KMS-11 (cell line): ENCODE measurements around the gene TMEM221.

Source experiments
- H2AFZ ChIP-seq: fragments of 200-600 bp; sonication (generic); 2 replicates; pipeline ENCODE4 v1.6.1; 2016; ENCODE audit warnings: antibody characterized with exemption, mixed run types, low read depth
- H3K27ac ChIP-seq: fragments of 200-600 bp; sonication (generic); 2 replicates; pipeline ENCODE4 v1.6.1; 2016; ENCODE audit warnings: mild to moderate bottlenecking, mixed run types
- H3K27me3 ChIP-seq: fragments of 200-600 bp; sonication (generic); 2 replicates; pipeline ENCODE4 v1.6.1; 2017; ENCODE audit warnings: mild to moderate bottlenecking, low read depth, mixed run types, moderate library complexity; ENCODE audit not compliant: insufficient read depth
- H3K36me3 ChIP-seq: fragments of 200-600 bp; sonication (generic); 2 replicates; pipeline ENCODE4 v1.6.1; 2017; ENCODE audit warnings: mild to moderate bottlenecking, mixed run types; ENCODE audit not compliant: insufficient read depth
- H3K4me1 ChIP-seq: fragments of 200-600 bp; sonication (generic); 2 replicates; pipeline ENCODE4 v1.6.1; 2016; ENCODE audit warnings: mild to moderate bottlenecking, low read depth, mixed run types; ENCODE audit not compliant: poor library complexity, severe bottlenecking
- H3K4me2 ChIP-seq: fragments of 200-600 bp; sonication (generic); 2 replicates; pipeline ENCODE4 v1.7.0; 2016; ENCODE audit warnings: mild to moderate bottlenecking, mixed run types
- H3K4me3 ChIP-seq: fragments of 200-600 bp; sonication (generic); IDR thresholded peaks from 2 replicates; pipeline ENCODE4 v1.6.1; 2017; ENCODE audit warnings: low read depth, low read length, mixed read lengths; ENCODE audit not compliant: insufficient read depth
- H3K79me2 ChIP-seq: fragments of 200-600 bp; sonication (generic); 2 replicates; pipeline ENCODE4 v1.6.1; 2016; ENCODE audit warnings: low read depth, mixed run types; ENCODE audit not compliant: insufficient read depth
- H3K9ac ChIP-seq: fragments of 200-600 bp; sonication (generic); 2 replicates; pipeline ENCODE4 v1.6.1; 2016; ENCODE audit warnings: mild to moderate bottlenecking, mixed run types
- H4K20me1 ChIP-seq: fragments of 200-600 bp; sonication (generic); 2 replicates; pipeline ENCODE4 v1.6.1; 2016; ENCODE audit warnings: mild to moderate bottlenecking, mixed run types; ENCODE audit not compliant: insufficient read depth
- TF ChIP-seq, protein P1 (sequence below): fragments of 200-600 bp; sonication (generic); conservative IDR thresholded peaks from 2 replicates; pipeline ENCODE4 v1.6.1; 2017; ENCODE audit warnings: low read depth, mild to moderate bottlenecking, antibody characterized with exemption, low read length, moderate library complexity, mixed read lengths

The TMEM221 gene

GRCh38 chr19:17460372-17461230 lies 12.1 kb upstream of the TMEM221 start, which contains the start of gene NXNL1:
Gene NXNL1, minus strand, starts transcription at chr19:17460926. Its CDS starts 57 bp downstream, at chr19:17460869.
- Histone ChIP-seq H3K27me3 (peaks cover 6% of the 10 kb centered on the region), H3K9ac (no peak within 1 kb of the TSS), H3K4me3 (no peak within 1 kb of the TSS), H3K4me1 (peaks cover 10% of the 10 kb centered on the region), H3K79me2 (no peaks in the 10 kb centered on the region), H3K36me3 (no peaks in the 10 kb centered on the region), H3K27ac (no peak within 1 kb of the TSS), H3K4me2 (no peak within 1 kb of the TSS), H4K20me1 (no peaks in the 10 kb centered on the region), H2AFZ (no peak within 1 kb of the TSS)
- TF ChIP-seq, protein P1, sequence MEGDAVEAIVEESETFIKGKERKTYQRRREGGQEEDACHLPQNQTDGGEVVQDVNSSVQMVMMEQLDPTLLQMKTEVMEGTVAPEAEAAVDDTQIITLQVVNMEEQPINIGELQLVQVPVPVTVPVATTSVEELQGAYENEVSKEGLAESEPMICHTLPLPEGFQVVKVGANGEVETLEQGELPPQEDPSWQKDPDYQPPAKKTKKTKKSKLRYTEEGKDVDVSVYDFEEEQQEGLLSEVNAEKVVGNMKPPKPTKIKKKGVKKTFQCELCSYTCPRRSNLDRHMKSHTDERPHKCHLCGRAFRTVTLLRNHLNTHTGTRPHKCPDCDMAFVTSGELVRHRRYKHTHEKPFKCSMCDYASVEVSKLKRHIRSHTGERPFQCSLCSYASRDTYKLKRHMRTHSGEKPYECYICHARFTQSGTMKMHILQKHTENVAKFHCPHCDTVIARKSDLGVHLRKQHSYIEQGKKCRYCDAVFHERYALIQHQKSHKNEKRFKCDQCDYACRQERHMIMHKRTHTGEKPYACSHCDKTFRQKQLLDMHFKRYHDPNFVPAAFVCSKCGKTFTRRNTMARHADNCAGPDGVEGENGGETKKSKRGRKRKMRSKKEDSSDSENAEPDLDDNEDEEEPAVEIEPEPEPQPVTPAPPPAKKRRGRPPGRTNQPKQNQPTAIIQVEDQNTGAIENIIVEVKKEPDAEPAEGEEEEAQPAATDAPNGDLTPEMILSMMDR = no peak

DNA sequence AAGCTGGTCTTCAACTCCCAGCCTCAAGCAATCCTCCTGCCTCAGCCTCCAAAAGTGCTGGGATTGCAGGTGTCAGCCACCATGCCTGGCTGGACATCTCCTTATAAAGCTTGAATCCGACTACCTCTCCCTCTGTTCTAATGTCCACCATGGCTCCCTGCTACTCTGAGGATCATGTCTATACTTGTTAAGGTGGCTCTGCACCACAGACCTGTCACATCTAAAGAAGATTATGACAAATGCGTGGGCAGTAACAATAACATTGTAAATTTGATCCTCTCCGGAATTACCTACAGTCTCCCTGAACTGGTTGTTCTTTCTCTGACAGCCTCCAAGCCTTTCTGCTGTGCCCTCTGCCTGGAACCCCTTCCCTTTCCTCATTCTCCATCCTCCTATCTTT lies 10.5 kb upstream of the TMEM221 start:
- TF ChIP-seq, protein P1 = no peak
- H2AFZ ChIP-seq = no peak overlapping the region
- H3K4me2 ChIP-seq = no peak overlapping the region
- H3K79me2 ChIP-seq = no peaks in the 10 kb centered on the region
- no peak overlapping the region for H3K4me3 ChIP-seq
- H4K20me1 ChIP-seq = no peaks in the 10 kb centered on the region
- peaks cover 12% of the 10 kb centered on the region for H3K27me3 ChIP-seq
- no peak overlapping the region for H3K9ac ChIP-seq
- peaks cover 9% of the 10 kb centered on the region for H3K4me1 ChIP-seq
- no peak overlapping the region for H3K27ac ChIP-seq
- no peaks in the 10 kb centered on the region for H3K36me3 ChIP-seq

- Histone ChIP-seq H3K27ac (no peak overlapping the region), H3K4me3 (no peak overlapping the region), H3K4me2 (no peak overlapping the region; the same call in 1 of the 2 replicates), H2AFZ (no peak overlapping the region), H3K36me3 (no peaks in the 10 kb centered on the region), H3K27me3 (peaks cover 12% of the 10 kb centered on the region), H3K79me2 (no peaks in the 10 kb centered on the region), H3K9ac (no peak overlapping the region), H3K4me1 (peaks cover 17% of the 10 kb centered on the region), H4K20me1 (no peaks in the 10 kb centered on the region)
- TF ChIP-seq, protein P1 = no peak
These were observed 9.1 kb upstream of the TMEM221 start for GRCh38 chr19:17457616-17458015.

DNA sequence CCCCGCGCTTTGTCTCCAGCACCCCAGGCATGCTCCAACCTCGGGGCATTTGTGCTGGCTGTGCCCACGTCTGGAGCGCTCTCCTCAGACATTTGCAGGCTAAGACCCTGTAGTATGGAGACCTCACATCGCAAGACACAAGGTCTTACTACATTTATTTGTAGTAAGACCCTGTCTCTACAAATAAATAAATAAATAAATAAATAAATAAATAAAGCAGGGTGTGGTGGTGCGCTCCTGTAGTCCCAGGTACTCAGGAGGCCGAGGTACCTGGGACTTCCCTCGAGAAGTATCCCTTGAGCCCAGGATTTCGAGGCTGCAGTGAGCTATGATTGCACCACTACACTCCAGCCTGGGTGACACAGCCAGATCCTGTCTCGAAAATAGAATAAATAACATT lies 7.7 kb upstream of the TMEM221 start:
- Histone ChIP-seq H4K20me1 (no peaks in the 10 kb centered on the region), H3K79me2 (no peaks in the 10 kb centered on the region), H3K27ac (no peak overlapping the region), H2AFZ (no peak overlapping the region), H3K36me3 (no peaks in the 10 kb centered on the region), H3K4me2 (no peak overlapping the region), H3K9ac (no peak overlapping the region), H3K4me3 (no peak overlapping the region), H3K27me3 (peaks cover 12% of the 10 kb centered on the region), H3K4me1 (peaks cover 17% of the 10 kb centered on the region)
- TF ChIP-seq, protein P1 = no peak
